ENCODE measurements around the gene COX4I2.
"Not testable (repeated sequence)": the region's sequence is repeated elsewhere in the genome, so short reads cannot be mapped to it uniquely, and the experiment has no call there.

Gene COX4I2

DNA sequence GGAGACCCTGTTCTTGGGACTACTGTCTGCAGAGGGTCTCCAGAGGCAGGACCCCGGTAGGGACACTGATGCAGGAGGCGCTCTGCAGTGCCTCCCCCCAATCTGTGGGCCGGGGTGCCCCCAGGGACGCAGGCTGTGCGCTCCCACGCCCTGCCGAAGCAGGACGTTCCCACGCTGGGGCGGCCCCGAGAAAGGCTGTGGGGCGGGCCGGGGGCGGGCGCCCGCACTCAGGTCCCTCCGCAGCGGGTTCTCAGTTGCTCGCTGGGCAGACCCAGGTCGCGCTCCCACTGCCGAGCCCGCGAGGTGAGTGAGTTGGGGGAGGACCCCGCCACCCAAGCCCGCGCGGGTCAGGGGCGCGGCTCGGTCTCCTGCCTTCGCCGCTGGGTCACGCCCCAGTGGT, at the start of gene COX4I2:
Gene COX4I2, plus strand, starts transcription at position 253 of the 400 bp plus-strand sequence. CDS start 1,106 bp downstream, outside the sequence.
- FAIRE-seq = no peak

DNA sequence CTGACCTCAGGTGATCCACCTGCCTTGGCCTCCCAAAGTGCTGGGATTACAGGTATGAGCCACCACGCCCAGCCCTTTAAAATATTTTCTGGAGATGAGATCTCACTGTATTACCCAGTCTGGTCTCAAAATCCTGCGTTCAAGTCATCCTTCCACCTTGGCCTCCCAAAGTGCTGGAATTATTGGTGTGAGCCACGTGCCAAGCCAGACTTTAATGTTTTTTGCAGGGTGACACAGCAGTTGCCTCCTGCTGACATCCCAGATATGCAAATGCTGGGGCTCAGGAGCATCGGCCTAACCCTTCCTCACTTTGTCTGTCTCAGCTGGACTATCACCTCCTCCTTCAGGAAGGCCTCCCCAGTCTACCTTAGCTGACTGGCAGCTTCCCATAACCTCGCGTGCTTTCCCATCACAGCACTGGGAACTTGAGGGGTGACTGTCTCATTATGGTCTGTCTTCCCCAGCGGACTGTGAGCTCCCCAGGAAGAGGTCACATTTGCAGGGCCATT, 46.9 kb upstream of the COX4I2 start:
- FAIRE-seq = no peak

DNA sequence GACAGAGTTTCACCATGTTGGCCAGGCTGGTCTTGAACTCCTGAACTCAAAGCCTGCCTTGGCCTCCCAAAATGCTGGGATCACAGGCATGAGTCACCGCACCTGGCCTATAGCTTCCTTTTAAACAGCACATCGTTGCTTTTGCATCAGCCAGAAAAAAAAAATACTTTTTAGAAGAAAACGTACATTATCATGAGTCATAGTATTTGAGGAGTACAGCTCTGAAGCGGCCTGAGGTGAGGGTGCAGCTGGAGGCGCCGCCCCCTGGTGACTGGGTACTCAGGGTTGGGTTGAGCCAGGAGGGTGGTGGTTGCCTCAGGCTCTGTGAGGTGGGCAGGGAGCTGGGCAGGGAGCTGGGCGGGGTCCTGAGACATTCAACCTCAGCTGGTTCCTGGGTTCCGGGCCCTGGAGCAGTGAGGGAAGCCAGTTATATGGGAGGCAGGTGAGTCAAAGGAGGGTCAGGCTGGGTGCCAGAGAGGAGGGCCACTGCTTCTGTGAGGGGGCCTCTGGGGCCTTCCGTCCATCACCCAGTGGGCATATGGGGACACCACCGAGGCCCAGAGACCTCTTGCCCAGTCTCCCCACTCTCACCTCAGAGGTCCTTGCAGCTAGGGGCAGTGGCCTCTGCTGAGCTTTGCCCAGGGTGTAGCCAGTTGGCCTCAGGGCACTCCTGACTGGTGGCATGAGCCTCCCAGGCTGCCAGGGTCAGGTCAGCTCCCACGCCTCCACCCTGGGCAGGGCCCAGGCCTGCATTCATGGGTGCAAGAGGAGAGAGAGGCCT, 44.3 kb upstream of the COX4I2 start:
- FAIRE-seq = no peak

DNA sequence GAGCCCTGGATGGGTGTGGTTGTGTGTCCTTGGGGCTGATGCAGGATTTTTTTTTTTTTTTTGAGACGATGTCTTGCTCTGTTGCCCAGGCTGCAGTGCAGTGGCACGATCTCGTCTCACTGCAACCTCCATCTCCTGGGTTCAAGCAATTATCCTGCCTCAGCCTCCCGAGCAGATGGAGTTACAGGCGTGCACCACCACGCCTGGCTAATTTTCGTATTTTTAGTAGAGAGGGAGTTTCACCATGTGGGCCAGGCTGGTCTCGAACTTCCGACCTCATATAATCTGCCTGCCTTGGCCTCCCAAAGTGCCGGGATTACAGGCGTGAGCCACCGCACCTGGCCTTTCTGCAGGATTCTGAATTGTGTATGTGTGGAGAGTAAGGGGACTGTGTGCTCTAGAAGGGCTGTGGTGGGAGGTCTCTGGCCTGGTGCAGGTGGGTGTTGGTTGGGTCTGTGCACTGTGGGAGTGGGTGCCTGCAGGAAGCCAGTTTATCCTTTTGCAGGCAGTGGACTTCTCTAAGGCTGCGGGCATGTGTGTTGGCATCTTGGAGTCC, 43.6 kb upstream of the COX4I2 start:
- no peak for FAIRE-seq

DNA sequence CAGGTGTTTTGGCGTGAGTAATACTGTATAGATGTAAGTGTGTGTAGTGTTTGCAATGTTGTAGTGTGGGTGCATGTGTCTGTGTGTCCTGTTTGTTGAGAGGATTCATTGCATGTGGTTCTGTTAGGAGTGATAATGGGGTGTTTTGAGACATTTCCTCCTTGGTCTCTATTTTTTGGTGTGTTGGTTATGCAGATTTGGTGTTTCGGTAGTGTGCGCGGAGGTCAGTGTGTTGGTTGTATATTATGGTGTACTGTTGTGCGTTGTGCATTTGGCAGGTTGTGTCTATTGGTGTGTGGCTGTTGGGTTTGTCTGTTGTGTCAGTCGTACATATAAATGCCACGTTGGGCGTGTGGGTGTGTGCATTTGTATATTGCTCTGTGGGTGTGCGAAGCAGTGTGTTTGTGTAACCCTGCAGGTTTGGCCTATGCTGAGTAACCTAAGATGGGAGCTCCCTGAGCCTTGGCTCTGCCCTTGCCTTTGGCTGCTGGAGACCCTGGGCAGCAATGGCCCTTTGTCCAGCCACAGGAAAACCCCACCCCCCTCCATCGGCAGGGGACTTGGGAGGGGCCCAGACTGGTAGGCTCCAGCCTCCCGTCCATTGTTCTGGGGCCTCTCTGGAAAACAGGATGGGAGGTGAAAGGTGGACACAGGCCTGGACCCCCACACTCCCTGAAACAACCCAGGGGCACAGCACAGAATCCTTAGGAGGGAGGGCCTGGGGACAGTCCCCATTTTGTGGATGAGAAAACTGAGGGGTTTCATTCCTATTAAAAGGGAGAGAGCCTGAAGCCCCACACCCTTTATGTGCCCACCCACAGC, 42.9 kb upstream of the COX4I2 start:
- no peak for FAIRE-seq

DNA sequence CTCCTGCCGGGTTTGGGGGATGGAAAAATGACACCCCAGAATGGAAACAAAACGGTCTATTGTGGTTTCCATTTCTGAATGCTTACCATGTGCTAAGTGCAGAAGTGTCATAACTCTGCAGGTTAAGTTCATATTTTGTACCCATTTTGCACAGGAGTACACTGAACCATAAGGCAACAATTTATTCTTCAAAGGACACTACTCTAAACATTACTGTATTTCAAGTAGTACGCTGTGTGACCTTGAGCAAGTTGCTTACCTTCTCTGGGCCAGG, 42.4 kb upstream of the COX4I2 start:
- FAIRE-seq = no peak

DNA sequence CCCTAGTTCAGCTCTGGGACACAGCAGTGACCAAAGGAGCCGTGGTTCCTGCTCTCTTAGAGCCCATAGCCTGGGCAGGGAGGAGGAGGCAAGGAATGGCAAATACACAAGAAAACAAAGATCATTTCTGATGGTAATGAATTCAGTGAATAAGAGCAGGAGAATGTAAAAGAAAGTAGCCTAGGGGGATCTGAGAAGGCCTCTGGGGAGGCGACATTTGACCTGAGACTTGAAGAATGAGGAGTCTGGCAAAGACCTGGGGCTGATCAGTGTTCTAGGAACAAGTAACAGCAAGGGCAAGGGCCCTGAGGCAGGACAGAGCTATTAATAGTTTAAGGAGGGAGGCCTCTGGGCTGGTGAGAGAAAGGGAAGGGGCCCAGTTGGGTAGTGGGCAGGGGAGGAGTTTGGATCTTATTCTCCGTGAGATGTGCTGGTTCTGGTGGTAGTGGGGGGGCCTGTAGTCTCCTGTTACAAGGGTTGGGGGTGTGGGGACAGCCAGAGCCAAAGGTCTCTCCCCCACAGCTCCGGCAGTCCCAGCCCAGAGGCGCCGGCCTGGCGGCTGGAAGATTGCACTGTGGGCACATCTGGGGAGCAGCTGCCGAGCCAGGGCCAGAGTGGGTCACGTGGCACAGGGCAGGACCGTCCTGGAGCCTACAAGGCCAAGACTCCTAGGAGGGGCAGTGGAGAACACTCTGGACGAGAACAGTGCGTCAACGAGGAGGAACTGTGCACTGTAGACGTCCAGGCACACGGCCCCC, 41.9 kb upstream of the COX4I2 start:
- no peak for FAIRE-seq

DNA sequence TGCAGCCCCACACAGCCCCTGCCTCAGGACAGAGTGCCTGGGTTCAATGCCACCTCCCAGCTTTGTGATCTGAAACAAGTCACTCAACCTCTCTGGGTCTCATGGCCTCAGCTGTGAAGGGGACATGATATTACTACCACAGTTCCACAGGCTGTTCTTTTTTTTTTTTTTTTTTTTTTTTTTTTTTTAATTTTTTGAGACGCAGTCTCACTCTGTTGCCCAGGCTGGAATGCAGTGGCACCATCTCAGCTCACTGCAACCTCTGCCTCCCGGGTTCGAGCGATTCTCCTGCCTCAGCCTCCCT, 41.3 kb upstream of the COX4I2 start:
- FAIRE-seq = not testable (repeated sequence)

DNA sequence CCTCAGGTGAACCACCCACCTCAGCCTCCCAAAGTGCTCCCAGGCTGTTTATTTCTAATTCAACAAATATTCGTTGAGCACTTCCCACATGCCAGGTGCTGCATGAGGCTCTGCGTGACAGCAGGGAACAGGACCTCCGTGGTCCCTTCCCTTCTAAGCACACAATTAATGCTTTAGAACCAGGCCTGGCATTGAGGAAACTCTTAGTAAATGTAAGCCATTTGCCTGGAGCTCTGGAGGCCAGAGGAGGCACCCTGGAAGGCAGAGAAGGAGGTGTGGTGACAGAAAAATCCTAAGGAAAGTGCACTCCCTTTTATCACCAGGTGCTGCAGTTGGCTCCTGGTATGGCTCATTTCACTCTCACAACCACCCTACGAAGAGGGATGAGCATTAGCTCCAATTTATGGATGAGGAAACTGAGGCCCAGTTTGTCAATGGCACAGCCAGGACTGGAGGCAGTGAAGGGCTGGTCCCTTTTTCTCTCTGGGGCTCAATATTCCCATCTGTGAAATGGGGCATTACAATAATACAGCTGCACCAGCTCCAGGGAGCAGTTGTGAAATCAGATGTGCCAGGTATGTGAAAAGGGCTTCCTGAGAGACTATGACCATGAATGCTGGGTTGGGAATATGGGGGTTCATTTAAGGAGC, 40.8 kb upstream of the COX4I2 start:
- FAIRE-seq = no peak

DNA sequence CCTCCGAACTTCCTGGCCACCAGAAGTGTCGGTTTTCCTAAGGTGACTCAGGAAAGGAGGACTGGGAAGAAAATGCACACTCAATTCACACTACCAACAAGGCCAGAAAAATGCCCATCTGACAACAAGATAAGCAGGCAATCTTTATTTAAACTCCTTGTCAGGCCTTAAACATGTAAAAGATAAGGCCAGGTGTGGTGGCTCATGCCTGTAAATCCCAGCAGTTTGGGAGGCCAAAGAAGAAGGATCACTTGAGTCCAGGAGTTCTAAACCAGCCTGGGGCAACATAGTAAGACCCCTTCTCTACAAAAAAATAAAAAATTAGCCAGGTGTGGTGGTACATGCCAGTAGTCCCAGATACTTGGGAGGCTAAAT, 40.2 kb upstream of the COX4I2 start:
- FAIRE-seq = no peak

DNA sequence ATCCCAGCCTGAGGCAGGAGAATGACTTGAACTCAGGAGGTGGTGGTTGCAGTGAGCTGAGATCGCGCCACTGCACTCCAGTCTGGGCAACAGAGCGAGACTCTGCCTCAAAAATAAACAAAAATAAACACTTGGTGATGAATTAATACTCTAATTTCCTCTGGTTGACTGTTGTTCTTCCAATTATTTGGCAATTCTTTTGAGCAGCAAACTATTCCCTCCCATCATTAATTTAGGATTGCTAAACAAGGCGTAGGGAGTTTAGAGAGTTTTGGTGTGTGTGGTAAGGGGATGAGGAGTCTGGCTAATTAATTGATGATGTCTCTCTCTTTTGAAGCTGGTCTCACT, 35.3 kb upstream of the COX4I2 start:
- FAIRE-seq = no peak

DNA sequence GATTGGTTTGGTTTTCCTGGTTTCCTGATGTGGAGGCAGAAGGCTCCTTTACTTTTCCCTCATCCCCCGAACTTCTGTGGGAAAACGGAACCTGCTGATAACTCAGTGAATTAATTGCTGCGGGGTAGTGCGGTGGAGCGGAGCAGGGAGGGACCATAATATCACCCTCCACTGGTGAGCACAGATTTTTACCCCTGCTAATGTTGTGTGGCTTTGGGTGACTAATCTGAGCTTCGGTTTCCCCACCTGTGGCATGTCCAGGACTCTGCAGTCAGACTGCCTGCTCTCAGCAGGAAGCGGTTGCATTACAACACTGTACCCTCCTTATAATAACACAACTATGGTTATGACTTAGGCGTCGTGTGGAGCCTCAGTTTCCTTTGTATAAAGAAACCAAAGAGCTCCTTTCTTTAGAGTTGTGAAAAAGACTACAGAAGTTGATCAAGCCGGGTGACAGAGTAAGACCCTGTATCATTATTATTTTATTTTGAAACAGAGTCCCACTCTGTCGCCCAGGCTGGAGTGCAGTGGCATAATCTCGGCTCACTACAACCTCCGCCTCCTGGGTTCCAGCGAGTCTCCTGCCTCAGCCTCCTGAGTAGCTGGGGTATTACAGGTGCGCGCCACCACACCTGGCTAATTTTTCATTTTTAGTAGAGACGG, 34.8 kb upstream of the COX4I2 start:
- no peak for FAIRE-seq

DNA sequence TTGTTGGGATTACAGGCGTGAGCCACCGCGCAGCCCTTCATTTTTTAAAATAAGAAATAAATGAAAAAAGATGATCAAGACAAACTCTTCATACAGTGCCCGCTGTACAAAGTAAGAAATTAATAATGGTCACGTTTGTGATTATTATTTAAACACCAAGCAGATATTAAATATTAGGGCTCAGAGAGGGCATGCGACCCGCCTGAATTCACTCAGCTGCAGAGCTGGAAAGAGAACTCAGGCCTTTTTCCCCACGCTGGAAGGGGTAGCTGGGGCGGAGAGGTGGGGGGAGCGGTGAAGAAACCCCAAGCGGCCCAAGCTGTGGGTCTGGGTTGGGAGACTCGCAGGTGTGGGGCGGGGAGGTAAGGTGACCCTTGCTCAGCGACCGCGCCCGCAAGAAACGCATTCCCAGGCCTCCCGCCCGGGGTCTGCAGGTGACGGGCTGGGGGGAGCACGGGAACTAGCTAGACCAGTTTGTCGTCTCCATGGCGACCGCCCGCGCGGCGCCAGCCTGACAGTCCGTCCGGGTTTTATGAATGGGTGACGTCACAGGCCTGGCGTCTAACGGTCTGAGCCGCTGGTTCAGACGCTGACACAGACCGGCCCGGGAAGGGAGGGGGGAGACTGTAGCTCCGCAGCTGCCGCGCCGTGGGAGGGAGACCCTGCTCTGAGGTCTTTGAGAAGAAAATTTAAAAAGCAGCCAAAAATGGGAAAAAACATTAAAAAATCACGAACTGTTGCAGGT, 33.7 kb upstream of the COX4I2 start:
- no peak for FAIRE-seq

DNA sequence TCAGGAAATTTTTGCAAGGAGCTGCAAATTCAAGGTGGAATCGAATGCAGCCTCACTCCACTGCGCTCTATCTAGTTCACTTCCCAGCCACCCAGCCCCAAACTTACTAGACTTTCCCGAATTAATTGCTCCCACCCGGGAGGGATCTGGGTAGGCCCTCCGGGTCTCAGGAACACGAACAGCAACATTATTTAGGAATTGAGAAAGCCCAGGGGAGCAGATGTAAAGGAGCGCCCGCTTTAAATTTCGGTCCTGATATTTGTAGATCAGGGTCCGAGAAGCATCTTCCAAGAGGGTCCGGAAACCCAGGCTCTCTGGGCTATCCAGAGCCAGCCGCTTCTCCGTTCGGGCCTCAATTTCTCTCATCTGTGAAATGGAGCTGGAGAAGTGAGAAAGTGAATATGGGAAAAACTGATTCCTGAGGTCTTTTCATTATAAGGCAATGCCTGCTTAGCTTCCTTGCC, 33.1 kb upstream of the COX4I2 start:
- FAIRE-seq = no peak

DNA sequence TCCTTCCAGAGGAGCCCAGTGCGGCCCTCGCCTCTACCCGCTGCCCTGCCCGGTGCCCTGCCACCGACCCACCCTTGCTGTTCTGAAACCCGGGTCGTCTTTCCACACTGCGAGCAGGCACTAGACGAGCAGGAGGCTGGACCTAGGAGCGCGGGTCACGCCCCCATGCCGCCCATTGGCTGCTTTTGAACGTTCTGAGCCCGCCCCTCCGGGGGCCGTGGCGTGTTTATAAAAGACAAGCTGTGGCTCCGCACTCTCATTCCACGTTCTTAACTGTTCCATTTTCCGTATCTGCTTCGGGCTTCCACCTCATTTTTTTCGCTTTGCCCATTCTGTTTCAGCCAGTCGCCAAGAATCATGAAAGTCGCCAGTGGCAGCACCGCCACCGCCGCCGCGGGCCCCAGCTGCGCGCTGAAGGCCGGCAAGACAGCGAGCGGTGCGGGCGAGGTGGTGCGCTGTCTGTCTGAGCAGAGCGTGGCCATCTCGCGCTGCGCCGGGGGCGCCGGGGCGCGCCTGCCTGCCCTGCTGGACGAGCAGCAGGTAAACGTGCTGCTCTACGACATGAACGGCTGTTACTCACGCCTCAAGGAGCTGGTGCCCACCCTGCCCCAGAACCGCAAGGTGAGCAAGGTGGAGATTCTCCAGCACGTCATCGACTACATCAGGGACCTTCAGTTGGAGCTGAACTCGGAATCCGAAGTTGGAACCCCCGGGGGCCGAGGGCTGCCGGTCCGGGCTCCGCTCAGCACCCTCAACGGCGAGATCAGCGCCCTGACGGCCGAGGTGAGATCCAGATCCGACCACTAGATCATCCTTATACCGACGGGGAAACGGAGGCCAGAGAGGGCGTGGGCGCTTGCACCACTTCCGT, 32.4 kb upstream of the COX4I2 start, which contains the start of gene ID1:
Gene ID1, plus strand, starts transcription at position 259 of the 871 bp plus-strand sequence. Its CDS starts 99 bp downstream, at position 358.
- no peak for FAIRE-seq

DNA sequence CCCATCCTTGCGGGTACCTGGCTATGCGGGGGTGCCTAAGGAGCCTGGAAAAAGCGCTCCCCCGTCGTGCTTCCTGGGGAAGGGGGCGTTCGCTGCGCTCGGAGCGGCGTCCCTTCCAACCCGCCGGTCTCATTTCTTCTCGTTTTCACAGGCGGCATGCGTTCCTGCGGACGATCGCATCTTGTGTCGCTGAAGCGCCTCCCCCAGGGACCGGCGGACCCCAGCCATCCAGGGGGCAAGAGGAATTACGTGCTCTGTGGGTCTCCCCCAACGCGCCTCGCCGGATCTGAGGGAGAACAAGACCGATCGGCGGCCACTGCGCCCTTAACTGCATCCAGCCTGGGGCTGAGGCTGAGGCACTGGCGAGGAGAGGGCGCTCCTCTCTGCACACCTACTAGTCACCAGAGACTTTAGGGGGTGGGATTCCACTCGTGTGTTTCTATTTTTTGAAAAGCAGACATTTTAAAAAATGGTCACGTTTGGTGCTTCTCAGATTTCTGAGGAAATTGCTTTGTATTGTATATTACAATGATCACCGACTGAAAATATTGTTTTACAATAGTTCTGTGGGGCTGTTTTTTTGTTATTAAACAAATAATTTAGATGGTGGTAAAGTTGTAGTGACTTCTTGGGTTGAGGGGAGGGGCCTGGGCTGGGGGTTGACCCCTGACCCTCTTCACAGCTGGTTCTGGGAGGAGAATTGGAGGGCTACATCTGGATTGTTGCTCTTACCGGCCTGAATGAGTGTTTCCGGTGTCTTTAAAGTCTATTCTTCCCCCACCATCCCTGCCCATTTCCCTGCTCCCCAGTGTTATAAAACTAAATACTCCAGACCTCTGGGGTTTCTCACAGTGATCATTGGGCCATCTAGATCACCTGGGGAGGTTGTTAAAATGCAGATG, 31.6 kb upstream of the COX4I2 start:
- FAIRE-seq = no peak

DNA sequence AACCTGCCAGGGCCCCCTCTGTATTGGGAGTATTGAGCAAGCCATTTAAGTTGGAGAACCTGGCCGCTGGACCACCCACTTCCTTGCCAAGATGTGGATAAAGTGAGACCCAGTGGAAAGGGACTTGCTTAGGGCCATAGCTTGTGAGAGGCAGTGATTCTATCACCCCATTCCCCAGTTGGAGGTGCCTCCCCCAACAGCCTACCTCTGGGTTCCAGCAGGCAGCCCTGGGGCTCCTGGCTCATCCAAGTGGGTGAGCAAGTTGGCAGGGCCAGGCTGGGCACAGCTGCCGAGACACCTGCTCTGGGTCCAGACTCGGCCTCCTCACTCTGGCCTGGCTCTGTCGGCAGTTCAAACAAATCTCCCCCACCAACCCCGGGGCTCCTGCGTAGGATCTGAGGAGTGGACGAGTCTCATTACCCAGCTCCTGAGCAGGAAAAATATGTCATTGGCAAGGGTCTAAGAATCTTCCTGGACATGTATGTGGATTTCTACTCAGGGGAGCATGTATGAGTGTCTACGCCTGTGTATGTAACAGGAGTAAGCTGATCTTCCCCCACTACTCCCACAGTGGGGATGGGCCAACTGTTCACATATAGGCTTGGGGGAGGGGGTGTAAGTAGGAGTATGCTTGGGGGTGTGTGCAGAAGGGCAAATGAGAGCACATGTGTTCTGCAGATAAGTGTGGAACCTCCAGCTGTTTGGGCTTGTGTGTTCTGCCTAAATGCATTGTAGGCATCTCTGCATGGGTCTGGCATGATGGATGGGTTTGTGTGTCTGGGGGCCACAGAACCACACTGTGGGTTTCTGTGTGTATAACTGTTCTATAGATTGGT, 30.7 kb upstream of the COX4I2 start:
- no peak for FAIRE-seq

DNA sequence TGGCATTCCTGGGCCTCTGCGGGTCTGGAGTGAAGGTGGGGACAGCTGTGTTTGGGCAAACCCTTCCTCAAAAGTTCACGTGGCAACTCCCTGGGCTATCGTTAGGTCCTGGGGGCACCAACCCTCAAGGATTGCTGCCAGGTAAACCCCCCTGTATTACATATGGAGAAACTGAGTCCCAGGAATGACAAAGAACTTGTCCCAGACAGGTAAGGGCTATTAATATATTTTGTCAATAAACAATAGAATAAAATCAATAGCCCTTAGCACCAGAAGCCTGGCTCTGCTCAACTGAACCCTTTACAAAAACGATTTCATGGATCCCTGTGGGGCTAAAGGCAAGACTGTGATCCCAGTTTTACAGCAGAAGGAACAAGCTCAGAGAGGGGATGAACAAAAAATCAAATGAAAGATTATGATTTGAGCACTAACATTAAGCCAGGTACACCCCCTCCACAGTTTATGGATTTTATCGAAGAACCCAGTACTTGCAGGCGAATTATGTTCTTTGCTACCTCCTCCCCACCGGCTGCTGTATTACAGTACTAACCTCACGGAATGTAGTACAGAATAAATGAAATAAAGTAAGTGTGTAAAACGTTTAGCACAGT, 30.0 kb upstream of the COX4I2 start:
- no peak for FAIRE-seq
